ENCODE results near the gene STAP2. TPM values are rescaled to one million over a fixed set of nuclear protein-coding genes. Genes with fewer than 3 reads are reported as not detected.

Gene STAP2
- polyA plus RNA-seq, 1 donor (not counting 4 experiments of a cell fraction or from before 2014, with no cell fraction given), result 60.0 TPM

- H3K9me3 ChIP-seq (ENCODE audit: control insufficient read depth, low read depth, low read length), result no peaks in the 10 kb centered on the region
- DNase-seq (ENCODE audit: low read depth, low spot score) (no peak), FAIRE-seq (no peak)
- H3K4me1 ChIP-seq (ENCODE audit: control insufficient read depth, extremely low read depth, insufficient read depth, low read length), result no peaks in the 10 kb centered on the region
- H3K4me2 ChIP-seq (ENCODE audit: control insufficient read depth, extremely low read depth, insufficient read depth, low read depth, low read length), result no peak overlapping the region
- no peaks in the 10 kb centered on the region for H3K79me2 ChIP-seq (ENCODE audit: control insufficient read depth, insufficient read depth, low read length)
- no peaks in the 10 kb centered on the region for H4K20me1 ChIP-seq (ENCODE audit: control insufficient read depth, extremely low read depth, insufficient read depth, low read length)
- no peak overlapping the region for H2AFZ ChIP-seq (ENCODE audit: control insufficient read depth, low read length)
- peaks cover 10% of the 10 kb centered on the region for H3K27me3 ChIP-seq (ENCODE audit: control insufficient read depth, extremely low read depth, insufficient read depth, low read length)
- no peak overlapping the region for H3K27ac ChIP-seq (ENCODE audit: control insufficient read depth, insufficient read depth, low read length)
- no peak overlapping the region for H3K9ac ChIP-seq (ENCODE audit: control insufficient read depth, extremely low read depth, insufficient read depth, low read length)
- no peak for TF ChIP-seq EZH2 (IDR thresholded peaks at IDR 0.05; ENCODE audit: low read length)
- no peak for TF ChIP-seq CTCF (optimal IDR thresholded peaks at IDR 0.05 in 1 of 3, IDR thresholded peaks at IDR 0.05 in 1 of 3, conservative IDR thresholded peaks at IDR 0.05 in 1 of 3; ENCODE audit: extremely low read depth in 1 of 3, insufficient read depth in 2 of 3, low read length in 3 of 3)
- dilution Hi-C loops (cut with MboI; ENCODE audit: extremely low pct_ligation_motif_present, low sequenced_read_pairs), result no loop called here
- H3K9me1 ChIP-seq (ENCODE audit: control insufficient read depth, extremely low read depth, insufficient read depth, low read length), result no peaks in the 10 kb centered on the region
- no peaks in the 10 kb centered on the region for H3K36me3 ChIP-seq (ENCODE audit: control insufficient read depth in 2 of 2, extremely low read depth in 1 of 2, insufficient read depth in 2 of 2, low read length in 2 of 2)
- no peak overlapping the region for H3K4me3 ChIP-seq (ENCODE audit: control insufficient read depth in 2 of 3, extremely low read depth in 1 of 3, insufficient read depth in 2 of 3, low read depth in 1 of 3, low read length in 3 of 3)
Measured at GRCh38 chr19:4294389-4294788, 44.2 kb downstream of the STAP2 start.

GRCh38 chr19:4292515-4292914 lies 46.1 kb downstream of the STAP2 start:
- H3K36me3 ChIP-seq (ENCODE audit: control insufficient read depth in 2 of 2, extremely low read depth in 1 of 2, insufficient read depth in 2 of 2, low read length in 2 of 2), result no peaks in the 10 kb centered on the region
- H4K20me1 ChIP-seq (ENCODE audit: control insufficient read depth, extremely low read depth, insufficient read depth, low read length), result no peaks in the 10 kb centered on the region
- DNase-seq (ENCODE audit: low read depth, low spot score) (no peak), FAIRE-seq (no peak)
- no peaks in the 10 kb centered on the region for H3K9me3 ChIP-seq (ENCODE audit: control insufficient read depth, low read depth, low read length)
- no peak overlapping the region for H3K9ac ChIP-seq (ENCODE audit: control insufficient read depth, extremely low read depth, insufficient read depth, low read length)
- no peaks in the 10 kb centered on the region for H3K4me1 ChIP-seq (ENCODE audit: control insufficient read depth, extremely low read depth, insufficient read depth, low read length)
- no peaks in the 10 kb centered on the region for H3K9me1 ChIP-seq (ENCODE audit: control insufficient read depth, extremely low read depth, insufficient read depth, low read length)
- H3K4me2 ChIP-seq (ENCODE audit: control insufficient read depth, extremely low read depth, insufficient read depth, low read depth, low read length), result no peak overlapping the region
- TF ChIP-seq CTCF (optimal IDR thresholded peaks at IDR 0.05 in 1 of 3, IDR thresholded peaks at IDR 0.05 in 1 of 3, conservative IDR thresholded peaks at IDR 0.05 in 1 of 3; ENCODE audit: extremely low read depth in 1 of 3, insufficient read depth in 2 of 3, low read length in 3 of 3) (no peak), EZH2 (IDR thresholded peaks at IDR 0.05; ENCODE audit: low read length) (no peak)
- H3K4me3 ChIP-seq (ENCODE audit: control insufficient read depth in 2 of 3, extremely low read depth in 1 of 3, insufficient read depth in 2 of 3, low read depth in 1 of 3, low read length in 3 of 3), result no peak overlapping the region
- H3K27me3 ChIP-seq (ENCODE audit: control insufficient read depth, extremely low read depth, insufficient read depth, low read length), result peaks cover 10% of the 10 kb centered on the region
- H3K27ac ChIP-seq (ENCODE audit: control insufficient read depth, insufficient read depth, low read length), result no peak overlapping the region
- H3K79me2 ChIP-seq (ENCODE audit: control insufficient read depth, insufficient read depth, low read length), result no peaks in the 10 kb centered on the region
- dilution Hi-C loops (cut with MboI; ENCODE audit: extremely low pct_ligation_motif_present, low sequenced_read_pairs), result no loop called here
- H2AFZ ChIP-seq (ENCODE audit: control insufficient read depth, low read length), result no peak overlapping the region
